HL-60/S4 treated with retinoic acid at 250 ng/mL for 4 days and 3 days (cell line): ENCODE data around the gene NMT2.

Experiments
- in situ Hi-C: fragments of 300-500 bp; cut with MboI; formaldehyde crosslinking; loops from 2 replicates; pipeline ENCODE4 v1.7.0; 2022; ENCODE audit warnings: low sequenced_read_pairs

The NMT2 gene

DNA sequence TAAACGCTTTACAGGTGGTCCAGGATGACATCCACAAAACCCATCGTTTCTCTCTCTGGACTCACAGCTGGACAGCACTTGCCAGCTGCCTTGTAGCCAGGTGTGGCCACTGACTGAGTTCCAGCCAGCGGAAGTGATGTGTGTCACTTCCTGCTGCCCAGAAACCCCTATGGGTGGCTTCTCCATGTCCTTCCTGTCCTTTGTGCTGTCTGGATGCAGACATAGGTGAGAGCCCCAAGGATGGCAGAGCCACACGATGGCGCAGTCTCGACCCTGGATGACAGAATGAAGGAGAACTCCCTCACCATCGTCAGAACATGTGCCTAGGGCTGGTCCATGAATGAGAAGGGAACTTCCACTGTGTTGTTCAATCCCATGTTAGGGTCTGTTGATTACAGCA is 22.1 kb downstream of the NMT2 start:
- in situ Hi-C loops, result no loop called here

DNA sequence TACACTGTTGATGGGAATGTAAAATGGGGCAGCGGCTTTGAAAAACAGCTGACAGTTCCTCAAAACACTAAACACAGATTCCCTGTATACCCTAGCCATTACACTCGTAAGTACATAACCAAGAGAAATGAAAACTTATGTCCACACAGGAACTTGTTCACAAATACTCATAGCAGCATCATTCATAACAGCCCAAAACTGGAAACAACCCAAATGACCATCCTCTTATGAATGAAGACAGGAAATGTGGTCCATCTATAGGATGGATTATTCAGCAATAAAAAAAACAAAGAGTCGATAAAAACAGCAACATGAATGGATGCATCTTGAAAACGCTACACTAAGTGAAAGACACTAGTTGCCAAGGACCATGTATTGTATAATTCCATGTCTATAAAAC is 23.7 kb downstream of the NMT2 start:
- in situ Hi-C loops, result no loop called here

DNA sequence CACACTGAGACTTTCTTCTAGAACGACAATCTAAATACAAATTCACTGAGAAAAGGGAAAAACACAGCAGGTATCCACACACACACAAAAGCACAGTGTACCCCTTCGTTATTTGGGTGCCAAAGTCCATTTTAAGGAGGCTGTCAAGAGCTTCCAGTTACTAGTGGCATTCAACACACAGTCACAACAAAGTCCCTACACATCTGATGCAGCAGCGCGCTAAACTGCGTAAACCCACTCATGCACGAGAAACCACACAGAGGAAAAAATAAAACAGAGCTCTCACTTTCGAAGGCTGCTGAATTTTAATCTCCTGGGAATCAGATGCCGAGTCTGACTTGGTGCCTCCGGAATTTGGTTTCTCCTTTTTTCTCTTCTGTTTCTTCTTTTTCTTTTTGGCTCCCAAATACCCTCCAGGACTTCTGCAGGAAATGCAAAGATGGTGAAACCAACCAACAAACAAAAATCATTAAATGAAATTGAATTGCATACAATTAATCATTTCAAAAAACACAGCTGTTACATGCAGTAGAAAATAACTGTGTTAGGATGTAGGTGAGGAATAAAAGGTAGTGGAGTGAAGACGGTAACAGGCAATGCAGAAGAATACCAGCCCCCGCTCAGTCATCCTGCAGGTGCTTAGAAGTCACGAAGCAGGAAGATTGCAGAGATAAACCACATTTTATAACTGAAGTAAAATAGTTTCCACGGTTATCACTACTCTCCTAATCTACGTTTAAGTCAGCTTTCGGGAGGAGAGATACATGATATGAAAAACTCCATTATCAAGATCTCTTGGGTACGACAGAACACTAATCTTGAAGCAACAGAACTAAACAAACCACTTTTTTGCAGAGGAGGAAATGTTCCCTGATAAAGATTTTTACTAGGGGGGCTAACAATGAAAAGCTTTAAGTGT is 27.1 kb downstream of the NMT2 start:
- in situ Hi-C loops, result no loop called here

DNA sequence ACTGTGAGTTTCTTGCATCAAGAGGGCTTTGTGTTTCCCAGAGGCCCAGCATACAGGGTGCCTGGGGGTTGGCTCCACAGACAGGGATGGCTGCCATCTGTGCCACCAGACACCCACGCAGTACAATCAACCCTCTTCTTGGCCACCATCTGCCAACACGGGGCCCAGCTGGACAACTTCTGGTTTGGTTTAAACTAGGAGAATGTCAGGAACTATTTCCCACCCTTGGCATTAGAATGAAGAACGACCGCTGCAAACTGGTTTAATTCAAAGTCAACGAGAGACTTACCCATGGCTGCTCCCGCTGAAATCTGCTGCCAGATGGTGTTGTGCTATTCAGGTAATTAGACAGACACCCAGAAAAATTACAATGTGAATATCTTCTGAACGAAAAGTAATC is 27.8 kb downstream of the NMT2 start:
- in situ Hi-C loops, result no loop called here

DNA sequence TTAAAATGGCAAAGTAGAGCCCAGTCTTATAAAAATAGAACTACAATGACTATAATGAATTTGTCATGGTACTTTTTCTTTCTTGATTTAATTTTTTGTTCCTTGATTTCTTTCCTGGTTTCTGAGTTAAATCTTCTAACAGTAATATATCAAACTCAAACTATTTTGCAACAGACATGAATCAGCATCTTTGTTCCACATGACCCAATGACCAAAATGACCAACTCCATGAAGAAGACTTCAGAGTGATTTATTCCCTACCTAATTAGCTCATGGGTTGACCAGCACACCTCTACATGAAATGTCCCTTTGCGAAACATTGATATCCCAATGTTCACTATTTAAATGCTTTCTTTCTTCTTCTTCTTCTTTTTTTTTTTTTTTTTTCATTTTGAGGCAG is 30.9 kb downstream of the NMT2 start:
- in situ Hi-C loops, result no loop called here

DNA sequence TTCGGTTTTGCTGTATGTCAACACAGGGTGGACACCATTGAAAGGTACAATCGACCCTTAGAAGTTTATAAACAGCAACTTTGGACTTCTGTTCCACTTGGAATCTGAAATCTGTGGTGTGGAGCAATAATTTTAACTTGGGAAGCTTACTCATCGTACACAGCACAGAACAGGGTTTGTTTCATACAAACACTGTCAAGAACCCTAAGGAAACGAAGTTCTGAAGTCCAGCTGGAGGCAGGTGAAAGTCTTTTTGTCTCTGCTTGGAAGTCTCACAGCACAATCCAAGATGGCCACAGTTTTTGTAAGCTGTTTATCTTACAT is 31.5 kb downstream of the NMT2 start:
- in situ Hi-C loops, result no loop called here

DNA sequence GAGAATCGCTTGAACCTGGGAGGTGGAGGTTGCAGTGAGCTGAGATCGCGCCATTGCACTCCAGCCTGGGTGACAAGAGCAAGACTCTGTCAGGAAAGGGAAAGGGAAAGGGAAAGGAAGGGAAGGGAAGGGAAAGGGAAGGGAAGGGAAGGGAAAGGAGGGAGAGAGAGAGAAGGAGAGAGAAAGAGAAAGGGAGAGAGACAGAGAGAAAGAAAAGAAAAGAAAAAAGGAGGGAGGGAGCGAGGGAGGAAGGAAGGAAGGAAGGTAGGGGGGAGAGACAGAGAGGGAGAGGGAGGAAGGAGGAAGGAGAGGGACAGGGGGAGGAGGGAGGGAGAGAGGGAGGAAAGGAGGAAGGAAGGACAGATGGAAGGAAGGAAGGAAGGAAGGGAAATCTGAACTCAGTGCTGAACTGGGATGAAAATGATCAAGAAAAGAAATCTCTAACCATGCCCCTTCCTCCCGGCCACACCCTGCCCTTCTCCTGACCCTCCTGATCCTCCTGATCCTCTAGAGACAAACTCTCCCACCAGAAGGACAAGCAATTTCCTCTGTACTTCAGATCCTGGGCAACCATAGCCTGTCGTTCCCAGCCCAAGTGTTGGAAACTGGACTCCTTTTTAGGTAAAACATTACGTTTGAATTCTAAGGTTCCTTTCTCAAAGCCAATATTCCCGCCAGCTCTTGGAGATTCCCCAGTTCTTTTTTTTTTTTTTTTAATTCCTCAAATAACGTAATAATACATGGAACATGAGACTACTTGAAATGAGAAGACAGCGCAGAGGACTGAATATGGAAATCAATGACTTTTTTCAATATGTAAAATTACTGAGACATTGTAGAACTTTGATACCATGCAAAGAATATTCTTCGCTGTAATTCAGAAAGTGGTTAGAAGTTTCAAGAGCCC is 32.1 kb downstream of the NMT2 start:
- in situ Hi-C loops, result no loop called here

DNA sequence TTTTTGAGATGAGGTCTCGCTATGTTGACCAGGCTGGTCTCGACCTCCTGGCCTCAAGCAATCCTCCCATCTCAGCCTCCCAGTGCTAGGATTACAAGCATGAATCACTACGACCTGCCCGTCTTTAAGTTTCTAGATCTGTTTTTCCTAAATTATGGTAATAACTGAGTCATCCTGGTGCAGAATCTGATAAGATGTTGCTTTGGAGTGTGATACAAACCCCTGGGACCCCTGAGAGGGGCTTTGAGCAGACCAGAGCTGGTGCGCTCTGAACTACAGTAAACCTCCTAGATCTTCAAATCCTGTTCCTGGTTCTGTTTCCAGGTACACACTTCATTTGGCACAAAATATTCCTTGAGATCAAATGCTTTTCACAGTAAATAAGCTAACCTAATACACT is 37.2 kb downstream of the NMT2 start:
- in situ Hi-C loops, result no loop called here

DNA sequence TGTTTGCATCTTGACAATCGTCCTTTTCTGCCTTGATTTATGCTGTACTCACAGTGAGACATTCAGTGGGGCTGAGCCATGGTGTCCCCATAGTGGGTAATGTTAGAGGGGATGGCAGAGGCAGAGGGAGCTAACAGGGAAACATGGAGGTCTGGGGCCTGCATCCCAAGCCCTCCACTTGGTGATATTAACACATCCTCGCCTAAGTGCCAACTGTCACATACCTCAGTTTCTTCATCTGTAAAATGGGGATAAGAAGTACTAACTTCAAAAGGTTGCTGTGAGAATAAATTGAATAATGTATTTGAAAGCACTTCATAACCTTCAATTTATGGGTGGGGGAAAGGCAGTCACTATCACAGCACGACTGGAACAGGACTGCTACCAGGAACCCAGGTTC is 43.6 kb downstream of the NMT2 start:
- in situ Hi-C loops, result loop anchor here (25.0 kb wide), 1 partner anchor 613 kb away; no protein-coding TSS in a partner anchor

DNA sequence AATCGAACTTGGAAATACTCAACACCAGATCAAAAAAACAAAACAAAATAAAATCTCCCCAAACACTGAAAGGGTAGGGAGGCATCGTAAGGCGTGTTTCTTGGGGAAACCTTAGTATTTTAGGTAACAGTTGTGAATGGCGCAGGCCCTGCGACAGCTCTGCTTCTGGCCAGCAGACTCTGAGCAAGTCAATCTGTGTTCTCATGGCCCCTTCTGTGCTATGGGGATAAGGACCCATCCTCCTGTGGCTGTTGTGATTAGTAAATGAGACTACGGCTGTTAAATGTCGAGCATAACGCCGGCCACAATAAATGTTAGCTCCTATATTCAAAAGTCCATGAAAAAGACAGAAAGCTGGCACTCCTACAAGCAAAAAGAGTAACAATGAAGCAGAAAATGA is 44.3 kb downstream of the NMT2 start:
- in situ Hi-C loops, result loop anchor here (25.0 kb wide), 1 partner anchor 612 kb away; no protein-coding TSS in a partner anchor

DNA sequence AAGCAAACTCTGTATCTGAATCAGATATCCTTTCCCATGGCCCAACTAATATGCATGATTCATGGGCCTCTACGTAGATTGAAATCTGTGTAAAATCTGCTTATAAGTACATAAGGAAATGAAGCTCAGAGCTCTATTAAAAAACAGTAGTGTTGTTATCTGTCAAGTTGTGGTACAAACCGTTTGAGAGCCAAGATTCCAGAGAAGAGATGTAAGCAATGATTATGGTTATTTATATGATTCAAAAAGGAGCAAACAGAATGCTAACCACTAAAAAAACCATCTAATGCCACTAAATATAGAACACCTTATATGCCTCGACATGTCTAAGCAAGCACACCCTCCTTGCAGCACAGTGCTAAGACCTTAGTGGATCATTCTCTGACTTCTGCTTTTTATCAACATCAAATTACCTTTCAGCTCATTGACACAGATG is 44.7 kb downstream of the NMT2 start:
- in situ Hi-C loops, result loop anchor here (25.0 kb wide), 1 partner anchor 611 kb away; no protein-coding TSS in a partner anchor

DNA sequence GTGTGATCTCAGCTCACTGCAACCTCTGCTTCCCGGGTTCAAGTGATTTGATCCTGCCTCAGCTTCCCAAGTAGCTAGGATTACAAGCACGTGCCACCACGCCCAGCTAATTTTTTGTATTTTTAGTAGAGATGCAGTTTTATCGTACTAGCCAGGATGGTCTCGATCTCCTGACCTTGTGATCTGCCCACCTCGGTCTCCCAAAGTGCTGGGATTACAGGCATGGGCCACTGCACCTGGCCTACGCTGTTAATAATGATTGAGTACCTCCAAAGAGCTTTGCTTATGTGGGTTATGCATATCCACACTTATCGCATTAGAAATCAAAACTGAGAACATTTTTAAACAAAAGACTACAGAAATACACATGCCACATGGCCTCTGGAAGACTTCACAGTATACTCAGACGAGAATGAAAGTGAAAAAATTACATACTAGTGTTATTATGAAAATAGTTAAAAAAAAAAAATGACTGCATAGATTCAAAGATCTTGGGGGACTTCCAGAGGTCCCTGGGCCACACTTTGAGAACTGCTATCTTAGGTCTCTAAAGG is 45.9 kb downstream of the NMT2 start:
- in situ Hi-C loops, result loop anchor here (25.0 kb wide), 1 partner anchor 610 kb away; no protein-coding TSS in a partner anchor

DNA sequence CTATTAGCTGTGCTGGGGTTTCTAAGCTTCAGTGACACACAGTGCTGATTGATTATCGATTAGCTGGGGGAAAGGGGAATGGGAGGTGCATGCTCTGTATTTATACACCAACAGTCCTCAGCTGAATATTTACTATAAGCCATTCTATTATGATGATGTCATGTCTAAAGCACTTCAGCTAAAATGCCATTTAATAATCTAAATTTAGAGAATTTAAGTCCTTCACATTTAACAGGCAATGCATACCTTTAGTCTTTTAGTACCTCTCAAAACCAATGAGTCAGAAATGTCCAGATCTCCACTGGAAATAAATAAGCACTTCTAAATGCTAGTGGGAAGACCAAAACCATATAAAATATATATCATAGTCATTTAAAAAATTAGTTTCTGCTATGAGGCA is 46.8 kb downstream of the NMT2 start:
- in situ Hi-C loops, result loop anchor here (25.0 kb wide), 1 partner anchor 609 kb away; no protein-coding TSS in a partner anchor

DNA sequence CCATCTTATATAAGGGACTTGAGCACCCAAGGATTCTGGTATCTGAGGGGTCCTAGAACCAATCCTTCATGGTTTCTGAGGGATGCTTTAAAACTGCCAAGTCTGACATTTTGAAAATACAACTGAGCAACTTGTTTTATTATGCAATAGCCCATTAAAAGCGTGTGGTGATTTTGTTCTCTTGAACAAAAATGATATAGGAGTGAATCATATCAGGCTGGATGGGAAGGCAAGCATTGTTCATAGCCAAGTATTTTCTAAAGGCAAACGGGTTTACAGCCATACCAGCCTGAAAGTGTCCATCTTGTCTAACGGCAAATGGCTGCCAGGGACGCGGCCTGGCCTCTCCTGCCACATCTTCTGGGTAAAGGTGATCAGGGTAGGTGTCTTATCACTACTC is 48.0 kb downstream of the NMT2 start:
- in situ Hi-C loops, result loop anchor here (25.0 kb wide), 1 partner anchor 608 kb away; no protein-coding TSS in a partner anchor

DNA sequence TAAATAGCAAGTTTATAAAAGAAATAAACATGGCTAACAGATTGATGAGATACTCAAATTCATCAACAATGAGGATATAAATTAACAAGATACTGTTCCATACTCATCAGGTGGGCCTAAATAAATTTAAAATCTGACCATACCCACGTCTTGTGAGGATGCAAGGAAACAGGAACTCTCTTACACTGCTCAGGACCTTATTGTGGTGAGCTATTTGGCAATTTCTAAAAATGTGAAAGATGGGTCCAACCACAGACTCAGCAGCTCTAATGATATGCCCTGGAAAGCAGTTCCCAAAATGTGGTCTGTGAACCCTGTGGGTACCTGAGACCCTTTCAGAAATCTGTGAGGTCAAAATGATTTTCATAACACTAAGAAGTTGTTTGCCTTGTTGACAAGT is 49.9 kb downstream of the NMT2 start:
- in situ Hi-C loops, result loop anchor here (25.0 kb wide), 1 partner anchor 606 kb away; no protein-coding TSS in a partner anchor

DNA sequence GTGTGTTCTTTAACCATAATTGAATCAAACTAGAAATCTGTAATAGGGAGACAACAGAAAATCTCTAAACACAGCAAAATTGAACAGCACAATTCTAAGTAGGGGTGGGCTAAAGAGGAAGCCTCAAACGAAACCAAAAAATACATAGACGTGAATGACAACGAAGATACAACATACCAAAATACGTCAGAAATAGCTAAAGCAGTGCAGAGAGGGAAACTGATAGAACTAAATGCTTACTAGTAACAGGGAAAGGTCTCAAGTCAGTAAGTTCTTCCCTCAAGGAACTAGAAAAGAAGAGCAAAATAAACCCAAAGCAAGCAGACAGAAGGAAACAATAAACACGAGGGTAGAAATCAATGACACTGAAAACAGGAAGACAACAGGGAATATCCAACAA is 52.3 kb downstream of the NMT2 start:
- in situ Hi-C loops, result loop anchor here (25.0 kb wide), 1 partner anchor 604 kb away; no protein-coding TSS in a partner anchor

DNA sequence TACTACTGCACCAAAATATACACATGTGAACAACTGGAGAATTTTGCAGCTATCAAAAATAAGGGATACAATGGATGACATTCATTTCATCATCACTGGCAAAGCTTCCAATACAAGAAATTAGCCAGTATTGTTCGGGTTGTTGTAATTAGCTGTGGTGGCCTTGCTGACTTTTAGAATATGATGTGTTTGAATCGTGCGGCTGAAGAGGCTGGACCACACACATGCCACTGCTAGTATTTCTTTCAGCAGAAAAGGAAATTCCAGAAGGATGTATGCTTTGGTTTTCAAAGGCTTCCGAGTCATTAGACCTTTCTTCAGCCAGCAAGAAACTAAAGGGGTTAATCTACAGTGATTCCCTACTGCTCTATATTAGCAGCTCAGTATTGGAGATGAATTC is 54.7 kb downstream of the NMT2 start:
- in situ Hi-C loops, result loop anchor here (25.0 kb wide), 1 partner anchor 601 kb away; no protein-coding TSS in a partner anchor

DNA sequence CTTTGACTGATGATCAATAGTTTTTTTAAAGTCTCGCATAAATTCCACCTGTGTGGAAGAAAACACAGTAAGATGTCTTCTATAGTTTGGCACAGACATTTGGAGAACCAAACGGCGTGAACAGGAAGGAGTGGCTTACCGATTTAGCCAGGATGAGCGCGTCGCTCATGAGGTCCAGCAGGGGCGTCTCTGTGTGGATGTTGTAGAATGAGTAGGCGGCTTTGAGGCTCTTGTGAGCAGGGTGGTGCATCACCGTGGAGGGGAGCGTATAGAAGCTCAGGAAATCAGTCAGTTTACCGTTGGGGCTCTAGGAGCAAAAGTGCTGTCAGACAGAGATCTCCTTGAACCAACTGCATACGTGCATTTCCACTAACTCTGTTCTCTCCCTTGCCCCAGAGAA is 55.8 kb downstream of the NMT2 start:
- in situ Hi-C loops, result loop anchor here (25.0 kb wide), 1 partner anchor 600 kb away; no protein-coding TSS in a partner anchor

DNA sequence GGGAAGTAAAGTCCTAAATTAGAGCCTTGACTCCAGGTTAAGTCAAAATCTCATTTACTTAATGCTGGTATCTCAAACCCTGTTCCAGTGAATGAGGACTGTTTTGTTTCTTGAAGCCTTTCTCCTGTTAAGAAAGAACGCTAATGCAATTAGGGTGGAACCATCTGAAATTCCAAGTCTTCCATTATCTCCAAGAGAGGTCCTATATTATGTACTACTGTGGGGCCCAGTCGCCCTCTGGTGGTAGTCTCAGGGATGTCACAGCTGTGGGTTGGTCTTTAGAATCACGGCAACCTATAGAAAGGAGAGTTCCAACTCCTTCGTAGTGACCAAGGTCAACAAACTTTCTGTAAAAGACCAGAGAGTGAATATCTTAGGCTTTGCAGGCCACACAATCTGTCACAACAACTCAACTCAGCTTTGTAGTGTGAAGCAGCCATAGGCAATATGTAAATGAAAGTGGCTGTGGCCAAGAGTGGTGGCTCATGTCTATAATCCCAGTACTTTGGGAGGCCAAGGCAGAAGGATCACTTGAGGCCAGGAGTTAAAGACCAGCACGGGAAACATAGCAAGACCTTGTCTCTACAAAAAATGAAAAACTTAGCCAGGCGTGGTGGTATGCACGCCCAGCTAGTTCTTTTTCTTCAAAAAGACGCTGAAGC is 62.0 kb downstream of the NMT2 start:
- in situ Hi-C loops, result loop anchor here (25.0 kb wide), 1 partner anchor 594 kb away; no protein-coding TSS in a partner anchor

DNA sequence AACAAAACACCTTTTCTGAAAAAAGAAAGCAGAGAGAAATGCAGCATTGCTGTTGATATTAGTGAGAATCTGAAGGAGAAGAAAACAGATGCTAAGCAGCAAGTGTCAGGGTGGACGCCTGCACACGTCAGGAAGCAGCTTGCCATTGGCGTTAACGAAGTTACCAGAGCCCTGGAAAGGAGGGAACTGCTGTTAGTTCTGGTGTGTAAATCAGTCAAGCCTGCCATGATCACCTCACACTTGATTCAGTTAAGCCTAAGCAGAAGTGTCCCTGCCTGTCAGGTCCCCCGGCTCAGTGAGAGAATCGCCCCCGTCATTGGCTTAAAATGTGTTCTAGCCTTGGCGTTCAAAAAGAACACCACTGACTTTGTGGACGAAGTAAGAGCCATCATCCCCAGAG is 65.0 kb downstream of the NMT2 start:
- in situ Hi-C loops, result loop anchor here (25.0 kb wide), 1 partner anchor 591 kb away; no protein-coding TSS in a partner anchor
